ENCODE measurements around the gene SP2. TPM values are rescaled to one million over a fixed set of nuclear protein-coding genes. Genes with fewer than 3 reads are reported as not detected.
A peak's percentile ranks its signal among the peaks of the same experiment; 100 is the strongest.

Gene SP2
- total RNA-seq, 1 donor from 2014 or later, result 13.5 TPM

- Mint-ChIP-seq H3K27ac (ENCODE audit: unreplicated experiment) (no peak overlapping the region), H3K4me3 (ENCODE audit: unreplicated experiment) (no peak overlapping the region), H3K4me1 (ENCODE audit: low read depth) (peaks cover 73% of the 10 kb centered on the region), H3K9me3 (ENCODE audit: low read depth) (no peaks in the 10 kb centered on the region), H3K36me3 (ENCODE audit: low read depth) (no peaks in the 10 kb centered on the region), H3K27me3 (ENCODE audit: low read depth) (no peaks in the 10 kb centered on the region)
- TF ChIP-seq CTCF (IDR thresholded peaks at IDR 0.05), result no peak
- no peak for DNase-seq (ENCODE audit: low spot score)
These were observed 6.2 kb downstream of the SP2 start for GRCh38 chr17:47902039-47902744.

GRCh38 chr17:47905221-47905733 lies 9.2 kb downstream of the SP2 start:
- Mint-ChIP-seq H3K9me3 (ENCODE audit: low read depth) (no peaks in the 10 kb centered on the region), H3K36me3 (ENCODE audit: low read depth) (peaks cover 4% of the 10 kb centered on the region), H3K4me3 (ENCODE audit: unreplicated experiment) (peak overlapping the region; percentile 46), H3K27ac (ENCODE audit: unreplicated experiment) (peak overlapping the region; percentile 96), H3K27me3 (ENCODE audit: low read depth) (no peaks in the 10 kb centered on the region), H3K4me1 (ENCODE audit: low read depth) (peaks cover 70% of the 10 kb centered on the region)
- no peak for DNase-seq (ENCODE audit: low spot score)
- no peak for TF ChIP-seq CTCF (IDR thresholded peaks at IDR 0.05)

GRCh38 chr17:47906443-47906842 lies 10.4 kb downstream of the SP2 start:
- DNase-seq (ENCODE audit: low spot score), result no peak
- peak overlapping the region; percentile 96 for H3K27ac Mint-ChIP-seq (ENCODE audit: unreplicated experiment)
- no peaks in the 10 kb centered on the region for H3K9me3 Mint-ChIP-seq (ENCODE audit: low read depth)
- H3K4me1 Mint-ChIP-seq (ENCODE audit: low read depth), result peaks cover 60% of the 10 kb centered on the region
- H3K36me3 Mint-ChIP-seq (ENCODE audit: low read depth), result peaks cover 4% of the 10 kb centered on the region
- no peak for TF ChIP-seq CTCF (IDR thresholded peaks at IDR 0.05)
- no peak overlapping the region for H3K4me3 Mint-ChIP-seq (ENCODE audit: unreplicated experiment)
- no peaks in the 10 kb centered on the region for H3K27me3 Mint-ChIP-seq (ENCODE audit: low read depth)

- no peak for DNase-seq (ENCODE audit: low spot score)
- Mint-ChIP-seq H3K9me3 (ENCODE audit: low read depth) (no peaks in the 10 kb centered on the region), H3K27ac (ENCODE audit: unreplicated experiment) (peak overlapping the region; percentile 22)
These were observed 12.0 kb downstream of the SP2 start for GRCh38 chr17:47907932-47908562.

More at GRCh38 chr17:47907932-47908562, 12.0 kb downstream of the SP2 start:
- H3K27me3 Mint-ChIP-seq (ENCODE audit: low read depth), result no peaks in the 10 kb centered on the region
- no peak for TF ChIP-seq CTCF (IDR thresholded peaks at IDR 0.05)
- H3K4me3 Mint-ChIP-seq (ENCODE audit: unreplicated experiment), result no peak overlapping the region
- H3K4me1 Mint-ChIP-seq (ENCODE audit: low read depth), result peaks cover 47% of the 10 kb centered on the region
- peaks cover 4% of the 10 kb centered on the region for H3K36me3 Mint-ChIP-seq (ENCODE audit: low read depth)

Data from chondrocyte (in vitro differentiated cells).